Karpas-422 (cell line): ENCODE data around the gene YPEL4. TPM values are rescaled to one million over a fixed set of nuclear protein-coding genes. Genes with fewer than 3 reads are reported as not detected.

Experiments
- DNase-seq: peaks from one replicate; pipeline ENCODE4 v3.0.0-alpha.2; 2015
- H2AFZ ChIP-seq: fragments of 200-600 bp; sonication (generic); 2 replicates; pipeline ENCODE4 v1.6.1; 2014; ENCODE audit warnings: antibody characterized with exemption, low read length, mixed read lengths
- H3K27ac ChIP-seq: fragments of 200-600 bp; sonication (generic); 2 replicates; pipeline ENCODE4 v1.5.1; 2014; ENCODE audit warnings: mild to moderate bottlenecking, low read length, moderate library complexity
- H3K27me3 ChIP-seq: fragments of 200-600 bp; sonication (generic); 2 replicates; pipeline ENCODE4 v1.6.1; 2014; ENCODE audit warnings: low read length, mixed read lengths
- H3K36me3 ChIP-seq: fragments of 200-600 bp; sonication (generic); 2 replicates; pipeline ENCODE4 v1.6.1; 2014; ENCODE audit warnings: low read length, mixed read lengths; ENCODE audit not compliant: insufficient read depth
- H3K4me1 ChIP-seq: fragments of 200-600 bp; sonication (generic); 2 replicates; pipeline ENCODE4 v1.6.1; 2014; ENCODE audit warnings: mild to moderate bottlenecking, low read length, mixed read lengths
- H3K4me2 ChIP-seq: fragments of 200-600 bp; sonication (generic); 2 replicates; pipeline ENCODE4 v1.6.1; 2014; ENCODE audit warnings: low read length, low read depth, mild to moderate bottlenecking; ENCODE audit not compliant: poor library complexity, severe bottlenecking
- H3K4me3 ChIP-seq: fragments of 200-600 bp; sonication (generic); 2 replicates; pipeline ENCODE4 v1.5.1; 2014; ENCODE audit warnings: mild to moderate bottlenecking, antibody characterized with exemption, low read length, mixed read lengths
- H3K79me2 ChIP-seq: fragments of 200-600 bp; sonication (generic); 2 replicates; pipeline ENCODE4 v1.6.1; 2014; ENCODE audit warnings: mild to moderate bottlenecking, low read length, mixed read lengths
- H3K9ac ChIP-seq: fragments of 200-600 bp; sonication (generic); 2 replicates; pipeline ENCODE4 v1.6.0; 2014; ENCODE audit warnings: low read length
- H3K9me2 ChIP-seq: fragments of 200-600 bp; sonication (generic), shearing (Covaris generic); replicated peaks from 2 replicates; pipeline ENCODE4 v1.6.0; 2014; ENCODE audit warnings: mild to moderate bottlenecking, low read length, moderate library complexity; ENCODE audit not compliant: insufficient read depth
- H3K9me3 ChIP-seq: fragments of 300-700, 200-600 bp; sonication (generic); 2 replicates; pipeline ENCODE4 v1.6.1; 2014; ENCODE audit warnings: low read length, mixed read lengths
- H4K20me1 ChIP-seq: fragments of 200-600 bp; sonication (generic); 2 replicates; pipeline ENCODE4 v1.6.1; 2014; ENCODE audit warnings: mild to moderate bottlenecking, antibody characterized with exemption, low read length, low read depth; ENCODE audit not compliant: insufficient read depth
- total RNA-seq: library from RNA; depleted of rRNA; stranded (reverse); fragments of >200 nt; shearing (Covaris generic); gene quantifications from 2 replicates; pipeline ENCODE4 v1.2.3, GENCODE V29; 2014; ENCODE audit warnings: low replicate concordance

The YPEL4 gene
- total RNA-seq, 1 experiment from 2014 or later = not detected

DNA sequence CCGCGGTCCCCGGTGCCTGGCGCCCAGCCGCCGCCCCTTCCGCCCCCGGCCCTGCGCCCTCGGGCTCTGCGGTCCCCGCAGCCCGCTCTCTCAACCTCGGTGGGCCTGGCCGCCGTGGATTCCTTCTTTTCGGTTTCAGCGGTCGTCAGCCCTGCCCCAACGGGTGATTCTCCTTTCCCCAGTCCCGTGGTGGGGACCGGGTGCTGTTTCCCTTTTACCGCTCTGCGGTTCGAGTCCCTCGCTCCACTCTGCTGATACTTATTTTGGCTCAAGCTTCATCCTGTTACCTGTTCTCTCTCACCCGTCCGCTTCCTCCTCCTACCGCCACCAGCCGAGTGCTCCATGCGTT is 18.7 kb upstream of the YPEL4 start:
- peaks cover 28% of the 10 kb centered on the region; the same call in 1 of the 2 replicates for H3K36me3 ChIP-seq
- no peaks in the 10 kb centered on the region for H3K9me3 ChIP-seq
- peaks cover 28% of the 10 kb centered on the region for H4K20me1 ChIP-seq
- peak overlapping the region; percentile 98 for H3K9ac ChIP-seq
- peak overlapping the region; percentile 54; the same call in 1 of the 2 replicates for H2AFZ ChIP-seq
- peak overlapping the region; percentile 97 for H3K4me3 ChIP-seq
- peak overlapping the region; percentile 99 for H3K4me2 ChIP-seq
- H3K9me2 ChIP-seq = no peaks in the 10 kb centered on the region
- peaks cover 20% of the 10 kb centered on the region for H3K4me1 ChIP-seq
- no peaks in the 10 kb centered on the region for H3K27me3 ChIP-seq
- peak overlapping the region; percentile 89 for H3K27ac ChIP-seq
- peak; percentile 73 for DNase-seq
- H3K79me2 ChIP-seq = peaks cover 54% of the 10 kb centered on the region

GRCh38 chr11:57667736-57668433 is 18.2 kb upstream of the YPEL4 start, which contains the start of gene ZDHHC5:
Gene ZDHHC5 (plus strand): TSS chr11:57668114. CDS start chr11:57673091, 4,977 bp downstream.
- Histone ChIP-seq H3K4me2 (peak within 1 kb of the TSS; percentile 99), H3K36me3 (peaks cover 23% of the 10 kb centered on the region; the same call in 1 of the 2 replicates), H3K27ac (peak within 1 kb of the TSS; percentile 89), H3K9me3 (no peaks in the 10 kb centered on the region), H3K4me1 (peaks cover 20% of the 10 kb centered on the region), H3K9me2 (no peaks in the 10 kb centered on the region), H4K20me1 (peaks cover 23% of the 10 kb centered on the region), H3K4me3 (peak within 1 kb of the TSS; percentile 97), H3K9ac (peak within 1 kb of the TSS; percentile 98), H3K79me2 (peaks cover 49% of the 10 kb centered on the region), H2AFZ (peak within 1 kb of the TSS; percentile 96), H3K27me3 (no peaks in the 10 kb centered on the region)
- DNase-seq = peak; percentile 99

GRCh38 chr11:57667117-57667735 is 17.5 kb upstream of the YPEL4 start:
- Histone ChIP-seq H3K4me1 (peaks cover 20% of the 10 kb centered on the region), H3K4me2 (peak overlapping the region; percentile 99), H2AFZ (peak overlapping the region; percentile 96), H3K4me3 (peak overlapping the region; percentile 97), H3K27ac (peak overlapping the region; percentile 82), H3K9me2 (no peaks in the 10 kb centered on the region), H3K27me3 (no peaks in the 10 kb centered on the region), H3K79me2 (peaks cover 42% of the 10 kb centered on the region), H3K9ac (peak overlapping the region; percentile 84), H3K36me3 (peaks cover 17% of the 10 kb centered on the region; the same call in 1 of the 2 replicates), H3K9me3 (no peaks in the 10 kb centered on the region), H4K20me1 (peaks cover 16% of the 10 kb centered on the region)
- peak; percentile 99 for DNase-seq

DNA sequence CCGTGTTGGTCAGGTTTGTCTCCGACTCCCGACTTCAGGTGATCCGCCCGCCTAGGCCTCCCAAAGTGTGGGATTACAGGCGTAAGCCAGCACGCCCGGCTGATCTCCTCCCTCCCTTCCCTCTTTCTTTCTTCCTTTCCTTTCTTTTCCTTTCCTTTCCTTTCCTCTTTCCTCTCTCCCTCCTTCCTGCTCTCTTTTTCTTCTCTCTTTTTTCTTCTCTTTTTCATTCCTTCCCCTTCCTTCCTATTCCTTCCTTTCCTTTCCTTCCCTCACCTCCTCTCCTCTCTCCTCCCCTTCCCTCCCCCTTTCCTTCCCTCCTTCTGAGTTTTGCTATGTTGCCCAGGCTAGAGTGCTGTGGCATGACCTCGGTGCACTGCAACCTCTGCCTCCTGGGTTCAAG is 14.3 kb upstream of the YPEL4 start:
- H3K9me3 ChIP-seq = no peaks in the 10 kb centered on the region
- no peaks in the 10 kb centered on the region for H3K9me2 ChIP-seq
- no peak overlapping the region for H3K4me2 ChIP-seq
- peaks cover 36% of the 10 kb centered on the region for H3K79me2 ChIP-seq
- H3K9ac ChIP-seq = no peak overlapping the region
- peaks cover 9% of the 10 kb centered on the region for H3K4me1 ChIP-seq
- H3K27me3 ChIP-seq = no peaks in the 10 kb centered on the region
- H3K27ac ChIP-seq = no peak overlapping the region
- peaks cover 16% of the 10 kb centered on the region; the same call in 1 of the 2 replicates for H3K36me3 ChIP-seq
- DNase-seq = no peak
- H3K4me3 ChIP-seq = no peak overlapping the region
- peaks cover 1% of the 10 kb centered on the region for H4K20me1 ChIP-seq
- no peak overlapping the region for H2AFZ ChIP-seq

DNA sequence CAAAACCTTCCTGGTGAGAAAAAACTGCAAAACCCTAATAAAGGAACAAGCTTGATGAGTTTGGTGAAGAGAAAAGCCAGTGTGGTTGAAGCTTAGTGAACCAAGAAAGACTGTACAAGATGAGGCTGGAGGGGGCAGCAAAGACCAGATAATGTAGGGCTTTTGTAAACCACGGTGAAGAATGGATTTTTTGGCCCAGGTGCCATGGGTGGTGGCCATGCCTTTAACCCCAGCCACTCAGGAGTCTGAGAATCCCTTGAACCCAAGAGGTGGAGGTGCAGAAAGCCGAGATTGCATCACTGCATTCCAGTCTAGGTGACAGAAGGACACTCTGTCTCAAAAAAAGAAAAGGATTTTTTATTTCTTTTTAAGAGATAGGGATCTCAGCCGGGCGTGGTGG is 13.2 kb upstream of the YPEL4 start:
- peaks cover 37% of the 10 kb centered on the region for H3K79me2 ChIP-seq

GRCh38 chr11:57659669-57660068 is 10.0 kb upstream of the YPEL4 start:
- Histone ChIP-seq H3K79me2 (peaks cover 41% of the 10 kb centered on the region), H3K9me2 (no peaks in the 10 kb centered on the region), H2AFZ (no peak overlapping the region), H3K9ac (no peak overlapping the region), H3K4me3 (no peak overlapping the region), H3K9me3 (no peaks in the 10 kb centered on the region), H3K27me3 (no peaks in the 10 kb centered on the region), H3K27ac (no peak overlapping the region), H3K36me3 (peaks cover 16% of the 10 kb centered on the region; the same call in 1 of the 2 replicates), H4K20me1 (0 out of 2 replicates have a peak, but pooled peaks cover 4% of the 10 kb centered on the region), H3K4me2 (no peak overlapping the region), H3K4me1 (peaks cover 15% of the 10 kb centered on the region)
- no peak for DNase-seq

More for the DNA sequence above, 13.2 kb upstream of the YPEL4 start:
- DNase-seq = peak; percentile 73
- Histone ChIP-seq H3K9me3 (no peaks in the 10 kb centered on the region), H4K20me1 (0 out of 2 replicates have a peak, but pooled peaks cover 4% of the 10 kb centered on the region), H3K27me3 (no peaks in the 10 kb centered on the region), H3K9me2 (no peaks in the 10 kb centered on the region), H3K4me3 (no peak overlapping the region), H3K4me1 (peaks cover 16% of the 10 kb centered on the region), H2AFZ (no peak overlapping the region), H3K27ac (no peak overlapping the region), H3K9ac (no peak overlapping the region), H3K4me2 (no peak overlapping the region), H3K36me3 (peaks cover 16% of the 10 kb centered on the region; the same call in 1 of the 2 replicates)

- Histone ChIP-seq H3K9me2 (no peaks in the 10 kb centered on the region), H3K36me3 (peaks cover 16% of the 10 kb centered on the region; the same call in 1 of the 2 replicates), H3K4me1 (peaks cover 15% of the 10 kb centered on the region), H3K9me3 (no peaks in the 10 kb centered on the region), H3K79me2 (peaks cover 41% of the 10 kb centered on the region), H2AFZ (peak overlapping the region; percentile 64; the same call in 1 of the 2 replicates), H3K9ac (peak overlapping the region; percentile 84), H3K4me2 (peak overlapping the region; percentile 100), H3K4me3 (peak overlapping the region; percentile 89), H4K20me1 (0 out of 2 replicates have a peak, but pooled peaks cover 4% of the 10 kb centered on the region), H3K27ac (peak overlapping the region; percentile 2; the same call in 1 of the 2 replicates), H3K27me3 (no peaks in the 10 kb centered on the region)
- DNase-seq = peak; percentile 62
These were observed 8.3 kb upstream of the YPEL4 start for GRCh38 chr11:57658023-57658361.
